IMR-90 (cell line): Measurements from ENCODE around the gene ESYT1. TPM values are rescaled to one million over a fixed set of nuclear protein-coding genes. Genes with fewer than 3 reads are reported as not detected.

Source experiments
- ATAC-seq: fragments of 200-7000 bp; cut with Tn5 transposase; 2 replicates; pipeline ENCODE4 v1.9.1; 2020; ENCODE audit warnings: low read depth, mild to moderate bottlenecking, moderate library complexity
- BruUV-seq: library from RNA; stranded (reverse); fragments of 400-500 nt; replicated peaks from 2 replicates; lab custom pipeline; 2021; lab: Mats Ljungman, UMichigan
- CTCF ChIA-PET: fragments of 300-600 bp; formaldehyde crosslinking; extraction: SDS; loops from one replicate; lab custom pipeline; 2021; ENCODE audit warnings: antibody characterized with exemption; lab: Yijun Ruan, JAX
- POLR2A ChIA-PET: fragments of 300-600 bp; sonication (Branson Sonifier 250); formaldehyde crosslinking; loops from one replicate; lab custom pipeline; 2022; ENCODE audit warnings: antibody characterized with exemption; ENCODE audit not compliant: unreplicated experiment; lab: Charles Lee
- DNase-seq: peaks from one replicate; pipeline ENCODE4 v3.0.0; 2013
- H2AFZ ChIP-seq: replicated peaks from 2 replicates; pipeline ENCODE3; 2013; ENCODE audit warnings: low read length, mild to moderate bottlenecking; ENCODE audit not compliant: poor library complexity
- H2AK5ac ChIP-seq: 2 replicates; pipeline ENCODE4 v1.6.1; 2013; ENCODE audit warnings: low read depth, low read length, inconsistent platforms
- H2AK9ac ChIP-seq: replicated peaks from 2 replicates; pipeline ENCODE3; 2013; ENCODE audit warnings: mild to moderate bottlenecking, low read depth, low read length, moderate library complexity; ENCODE audit not compliant: poor library complexity
- H2BK120ac ChIP-seq: 2 replicates; pipeline ENCODE4 v1.6.1; 2013; ENCODE audit warnings: low read depth, low read length, inconsistent platforms
- H2BK15ac ChIP-seq: 3 replicates; pipeline ENCODE4 v1.6.1; 2013; ENCODE audit warnings: low read depth, low read length, inconsistent platforms
- H2BK20ac ChIP-seq: 2 replicates; pipeline ENCODE4 v1.6.1; 2013; ENCODE audit warnings: low read depth, mild to moderate bottlenecking, inconsistent platforms, low read length, moderate library complexity
- H2BK5ac ChIP-seq: 2 replicates; pipeline ENCODE4 v1.6.1; 2013; ENCODE audit warnings: mild to moderate bottlenecking, low read depth, low read length, inconsistent platforms; ENCODE audit not compliant: poor library complexity, severe bottlenecking
- H3K14ac ChIP-seq: replicated peaks from 2 replicates; pipeline ENCODE4 v1.6.1; 2013; ENCODE audit warnings: low read depth, low read length, inconsistent platforms
- H3K18ac ChIP-seq: 2 replicates; pipeline ENCODE4 v1.6.1; 2013; ENCODE audit warnings: low read depth, low read length, control low read depth
- H3K23ac ChIP-seq: 2 replicates; pipeline ENCODE4 v1.6.1; 2013; ENCODE audit warnings: low read depth, low read length, inconsistent platforms
- H3K27ac ChIP-seq: 2 replicates; pipeline ENCODE4 v1.5.1; 2013; ENCODE audit warnings: mild to moderate bottlenecking, control low read depth, low read length; ENCODE audit not compliant: insufficient read depth
- H3K27me3 ChIP-seq: 2 replicates; pipeline ENCODE4 v1.6.1; 2013; ENCODE audit warnings: low read length; ENCODE audit not compliant: control insufficient read depth, insufficient read depth
- H3K36me3 ChIP-seq: 2 replicates; pipeline ENCODE4 v1.6.1; 2013; ENCODE audit warnings: low read length, mixed read lengths; ENCODE audit not compliant: control insufficient read depth, insufficient read depth
- H3K4ac ChIP-seq: 2 replicates; pipeline ENCODE4 v1.6.1; 2013; ENCODE audit warnings: low read depth, low read length, inconsistent platforms
- H3K4me1 ChIP-seq: 2 replicates; pipeline ENCODE4 v1.6.1; 2013; ENCODE audit warnings: low read length, mixed read lengths; ENCODE audit not compliant: control insufficient read depth, insufficient read depth
- H3K4me2 ChIP-seq: 2 replicates; pipeline ENCODE4 v1.6.1; 2013; ENCODE audit warnings: low read depth, mild to moderate bottlenecking, control low read depth, low read length, moderate library complexity
- H3K4me3 ChIP-seq: 2 replicates; pipeline ENCODE4 v1.5.1; 2013; ENCODE audit warnings: low read depth, mild to moderate bottlenecking, control low read depth, low read length, moderate library complexity; ENCODE audit not compliant: insufficient read depth
- H3K56ac ChIP-seq: 2 replicates; pipeline ENCODE4 v1.6.1; 2013; ENCODE audit warnings: low read length, inconsistent platforms; ENCODE audit not compliant: insufficient read depth; ENCODE audit errors: extremely low read depth
- H3K79me1 ChIP-seq, 2 experiments: 2 replicates each; pipeline ENCODE4 v1.6.1; 2013; ENCODE audit warnings: low read length in 2 of 2, inconsistent platforms in 1 of 2, low read depth in 1 of 2
- H3K9ac ChIP-seq: 2 replicates; pipeline ENCODE4 v1.6.1; 2013; ENCODE audit warnings: low read depth, low read length, control low read depth
- H3K9me1 ChIP-seq: 2 replicates; pipeline ENCODE4 v1.6.1; 2013; ENCODE audit warnings: low read length, inconsistent platforms; ENCODE audit not compliant: insufficient read depth
- H3K9me3 ChIP-seq: 2 replicates; pipeline ENCODE4 v1.6.1; 2013; ENCODE audit warnings: low read length; ENCODE audit not compliant: control insufficient read depth, insufficient read depth
- H4K20me1 ChIP-seq: 2 replicates; pipeline ENCODE4 v1.6.1; 2013; ENCODE audit warnings: low read length, inconsistent platforms; ENCODE audit not compliant: insufficient read depth
- H4K5ac ChIP-seq: 2 replicates; pipeline ENCODE4 v1.6.1; 2013; ENCODE audit warnings: mild to moderate bottlenecking, low read depth, low read length, control low read depth
- H4K8ac ChIP-seq, 2 experiments: 2 replicates each; pipeline ENCODE4 v1.6.1; 2013; ENCODE audit warnings: low read depth in 2 of 2, low read length in 2 of 2, control low read depth in 1 of 2, inconsistent platforms in 1 of 2
- H4K91ac ChIP-seq: 2 replicates; pipeline ENCODE4 v1.6.1; 2013; ENCODE audit warnings: low read depth, low read length, inconsistent platforms; ENCODE audit not compliant: insufficient read depth
- CEBPB ChIP-seq: IDR thresholded peaks from 2 replicates; pipeline ENCODE4 v1.6.1; 2012; ENCODE audit warnings: low read depth, low read length, improper control_type of control experiment
- POLR2A ChIP-seq: IDR thresholded peaks from 2 replicates; pipeline ENCODE4 v1.6.1; 2012; ENCODE audit warnings: mild to moderate bottlenecking, low read depth, low read length
- WGBS, 2 experiments: methylation state at CpG; one replicate each; pipeline versions ENCODE4 v1.1.5 to v1.1.7; 2013; ENCODE audit warnings: missing lambda C conversion rate in 2 of 2; ENCODE audit not compliant: insufficient read length in 1 of 2; ENCODE audit errors: extremely low coverage in 2 of 2; 5-methylcytosine and 5-hydroxymethylcytosine counted together
- dilution Hi-C: fragments of 300-500 bp; cut with HindIII; formaldehyde crosslinking; loops from one replicate; pipeline ENCODE4 v1.14.3; 2018; ENCODE audit warnings: low sequenced_read_pairs; ENCODE audit not compliant: unreplicated experiment
- in situ Hi-C: fragments of 300-500 bp; cut with MboI; formaldehyde crosslinking; loops from 3 replicates; pipeline ENCODE4 v1.14.3; 2019; ENCODE audit warnings: low sequenced_read_pairs, inconsistent platforms, mixed read lengths
- intact Hi-C: fragments of 100-400 bp; cut with micrococcal nuclease; formaldehyde crosslinking; loops from 2 replicates; pipeline ENCODE4 v1.10.0; 2022
- polyA plus RNA-seq, 3 experiments: library from polyadenylated mRNA; depleted of rRNA; stranded (reverse); fragments of >200 nt; gene quantifications; 2 replicates each; pipeline ENCODE4 v1.2.3, GENCODE V29; 2012; ENCODE audit warnings: low replicate concordance in 1 of 3
- total RNA-seq: library from RNA; depleted of rRNA; stranded (reverse); fragments of >200 nt; gene quantifications from 2 replicates; pipeline ENCODE4 v1.2.3, GENCODE V29; 2012
- TF ChIP-seq, protein P1 (sequence below): fragments of 150-350 bp; IDR thresholded peaks from 2 replicates; pipeline ENCODE4 v1.6.1; 2016; ENCODE audit warnings: low read depth, mild to moderate bottlenecking, low read length, moderate library complexity, borderline replicate concordance

Gene ESYT1
- total and polyA plus RNA-seq, 2 of the 4 experiments (the other 2 are of a cell fraction) = 150 to 153 TPM

GRCh38 chr12:56160193-56160763 lies 32.2 kb downstream of the ESYT1 start:
- Histone ChIP-seq H2AK5ac (peak overlapping the region; percentile 69; the same call in 1 of the 2 replicates), H3K27ac (peak overlapping the region; percentile 90), H2BK5ac (peak overlapping the region; percentile 91), H4K5ac (no peak overlapping the region), H2AFZ (peak overlapping the region; percentile 61), H3K4me1 (peaks cover 15% of the 10 kb centered on the region), H3K14ac (peak overlapping the region; percentile 98), H3K4me3 (peak overlapping the region; percentile 73), H4K8ac (peak overlapping the region; percentile 72 to 79; a peak in 3 of 4 replicates), H3K23ac (peak overlapping the region; percentile 99), H3K56ac (peak overlapping the region; percentile 99), H2BK120ac (no peak overlapping the region), H3K9ac (peak overlapping the region; percentile 100), H3K36me3 (peaks cover 62% of the 10 kb centered on the region), H3K9me1 (peaks cover 2% of the 10 kb centered on the region; the same call in 1 of the 2 replicates), H3K4me2 (peak overlapping the region; percentile 98), H4K20me1 (peaks cover 64% of the 10 kb centered on the region), H4K91ac (no peak overlapping the region), H3K9me3 (no peaks in the 10 kb centered on the region), H2AK9ac (peak overlapping the region; percentile 85), H3K18ac (no peak overlapping the region), H3K27me3 (no peaks in the 10 kb centered on the region), H3K4ac (peak overlapping the region; percentile 97), H3K79me1 (peaks cover 14 to 53% of the 10 kb centered on the region in 2 experiments), H2BK20ac (no peak overlapping the region), H2BK15ac (peak overlapping the region; percentile 14; the same call in 1 of the 3 replicates)
- no peak for TF ChIP-seq CEBPB
- peak; percentile 57 for TF ChIP-seq POLR2A
- TF ChIP-seq, protein P1, sequence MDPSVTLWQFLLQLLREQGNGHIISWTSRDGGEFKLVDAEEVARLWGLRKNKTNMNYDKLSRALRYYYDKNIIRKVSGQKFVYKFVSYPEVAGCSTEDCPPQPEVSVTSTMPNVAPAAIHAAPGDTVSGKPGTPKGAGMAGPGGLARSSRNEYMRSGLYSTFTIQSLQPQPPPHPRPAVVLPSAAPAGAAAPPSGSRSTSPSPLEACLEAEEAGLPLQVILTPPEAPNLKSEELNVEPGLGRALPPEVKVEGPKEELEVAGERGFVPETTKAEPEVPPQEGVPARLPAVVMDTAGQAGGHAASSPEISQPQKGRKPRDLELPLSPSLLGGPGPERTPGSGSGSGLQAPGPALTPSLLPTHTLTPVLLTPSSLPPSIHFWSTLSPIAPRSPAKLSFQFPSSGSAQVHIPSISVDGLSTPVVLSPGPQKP = no peak
- ChIA-PET CTCF (no interaction called here), POLR2A (interaction anchor here (0.6 kb wide), 1 partner anchor 9 kb away, joined by 3 read pairs; no protein-coding TSS in a partner anchor)
- no CpG with 5 or more reads among the region's 7 CpGs for WGBS, 2 experiments
- no peak for ATAC-seq
- BruUV-seq = no TSS peak
- intact Hi-C loops (no loop called here), in situ Hi-C loops (no loop called here), dilution Hi-C loops (no loop called here)
- peak; percentile 35 for DNase-seq
